Measurements from ENCODE around the gene ZNF23.
A peak's percentile ranks its signal among the peaks of the same experiment; 100 is the strongest.

ZNF23 gene

GRCh38 chr16:71474864-71475263 is 12.8 kb upstream of the ZNF23 start:
- POLR2A ChIA-PET (ENCODE audit: low non-redundant PET): no interaction called here

DNA sequence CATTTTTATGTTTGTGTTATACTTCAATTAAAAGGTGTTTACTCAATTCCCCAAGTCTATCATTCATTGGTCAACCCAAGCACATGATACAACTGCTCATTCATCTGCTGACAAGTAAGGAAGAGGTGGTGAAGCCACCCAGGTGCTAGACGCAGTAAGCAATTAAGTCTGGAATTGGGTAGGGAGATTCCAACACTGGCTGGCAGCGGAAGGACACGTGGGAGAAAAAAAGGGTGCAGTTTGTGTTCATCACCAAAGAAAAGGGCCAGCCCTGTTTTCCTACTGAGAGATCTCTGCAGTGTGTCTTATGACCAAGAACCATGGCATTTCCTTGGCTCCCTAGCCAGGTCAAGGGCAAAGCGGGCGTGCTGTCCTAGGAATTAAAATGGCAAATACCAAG is 11.8 kb upstream of the ZNF23 start:
- POLR2A ChIA-PET (ENCODE audit: low non-redundant PET): no interaction called here
- no peak overlapping the region for H3K27ac ChIP-seq
- peak; percentile 26 for DNase-seq (ENCODE audit: low spot score)
- TF ChIP-seq, protein P1, sequence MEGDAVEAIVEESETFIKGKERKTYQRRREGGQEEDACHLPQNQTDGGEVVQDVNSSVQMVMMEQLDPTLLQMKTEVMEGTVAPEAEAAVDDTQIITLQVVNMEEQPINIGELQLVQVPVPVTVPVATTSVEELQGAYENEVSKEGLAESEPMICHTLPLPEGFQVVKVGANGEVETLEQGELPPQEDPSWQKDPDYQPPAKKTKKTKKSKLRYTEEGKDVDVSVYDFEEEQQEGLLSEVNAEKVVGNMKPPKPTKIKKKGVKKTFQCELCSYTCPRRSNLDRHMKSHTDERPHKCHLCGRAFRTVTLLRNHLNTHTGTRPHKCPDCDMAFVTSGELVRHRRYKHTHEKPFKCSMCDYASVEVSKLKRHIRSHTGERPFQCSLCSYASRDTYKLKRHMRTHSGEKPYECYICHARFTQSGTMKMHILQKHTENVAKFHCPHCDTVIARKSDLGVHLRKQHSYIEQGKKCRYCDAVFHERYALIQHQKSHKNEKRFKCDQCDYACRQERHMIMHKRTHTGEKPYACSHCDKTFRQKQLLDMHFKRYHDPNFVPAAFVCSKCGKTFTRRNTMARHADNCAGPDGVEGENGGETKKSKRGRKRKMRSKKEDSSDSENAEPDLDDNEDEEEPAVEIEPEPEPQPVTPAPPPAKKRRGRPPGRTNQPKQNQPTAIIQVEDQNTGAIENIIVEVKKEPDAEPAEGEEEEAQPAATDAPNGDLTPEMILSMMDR (conservative IDR thresholded peaks at IDR 0.05; ENCODE audit: low read depth): no peak
- CTCF ChIA-PET: interaction anchor here (0.8 kb wide), 1 partner anchor 10 kb away, joined by 3 read pairs; no protein-coding TSS in a partner anchor

More at GRCh38 chr16:71474864-71475263, 12.8 kb upstream of the ZNF23 start:
- DNase-seq (ENCODE audit: low spot score): peak; percentile 87
- CTCF ChIA-PET: interaction anchor here (0.8 kb wide), 1 partner anchor 11 kb away, joined by 3 read pairs; no protein-coding TSS in a partner anchor
- no peak overlapping the region for H3K27ac ChIP-seq
- TF ChIP-seq, protein P1 (conservative IDR thresholded peaks at IDR 0.05; ENCODE audit: low read depth): no peak

DNA sequence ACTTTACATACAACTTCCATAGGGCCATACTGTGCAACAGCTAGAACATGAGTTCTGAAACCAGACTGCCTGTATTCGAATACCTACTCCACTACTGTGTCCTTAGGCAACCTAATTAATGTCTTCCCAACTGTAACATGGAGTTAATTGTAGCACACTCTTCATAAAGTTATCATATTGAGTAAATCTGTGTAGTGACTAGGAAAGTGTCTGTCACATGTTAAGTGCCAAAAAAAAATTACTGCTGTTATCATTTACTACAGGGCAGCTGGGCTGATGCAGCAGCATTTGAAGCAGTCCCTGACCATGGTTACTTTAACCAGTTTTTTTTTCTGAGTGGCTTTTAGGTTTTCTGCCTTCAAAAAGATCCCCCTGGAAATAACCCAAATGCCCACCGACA is 10.9 kb upstream of the ZNF23 start:
- TF ChIP-seq, protein P1 (conservative IDR thresholded peaks at IDR 0.05; ENCODE audit: low read depth): no peak
- CTCF ChIA-PET: no interaction called here
- DNase-seq (ENCODE audit: low spot score): no peak
- POLR2A ChIA-PET (ENCODE audit: low non-redundant PET): no interaction called here
- H3K27ac ChIP-seq: no peak overlapping the region

DNA sequence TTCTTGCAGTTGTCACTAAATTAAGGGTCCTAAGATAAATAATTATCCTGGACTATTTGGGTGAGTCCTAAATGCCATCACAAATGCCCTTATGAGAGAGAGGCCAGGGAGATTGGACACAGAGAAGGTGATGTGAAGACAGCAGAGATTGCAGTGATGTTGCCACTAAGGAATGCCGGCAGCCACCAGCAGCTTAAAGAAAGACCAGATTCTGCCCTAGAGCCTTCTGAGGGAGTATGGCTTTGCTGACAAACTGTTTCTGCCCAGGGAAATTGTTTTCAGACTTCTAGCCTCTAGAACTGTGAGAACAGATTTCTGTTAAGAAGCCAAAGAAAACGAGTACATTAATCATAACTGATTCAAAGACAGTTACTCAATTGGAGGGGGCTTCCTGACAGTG is 10.0 kb upstream of the ZNF23 start:
- H3K27ac ChIP-seq: no peak overlapping the region
- CTCF ChIA-PET: no interaction called here

GRCh38 chr16:71467810-71468209 is 5.8 kb upstream of the ZNF23 start:
- CTCF ChIA-PET: no interaction called here
- peak; percentile 75 for DNase-seq (ENCODE audit: low spot score)
- H3K27ac ChIP-seq: no peak overlapping the region
- POLR2A ChIA-PET (ENCODE audit: low non-redundant PET): no interaction called here
- TF ChIP-seq, protein P1 (conservative IDR thresholded peaks at IDR 0.05; ENCODE audit: low read depth): no peak

More for the DNA sequence above, 10.0 kb upstream of the ZNF23 start:
- POLR2A ChIA-PET (ENCODE audit: low non-redundant PET): no interaction called here
- no peak for DNase-seq (ENCODE audit: low spot score)
- TF ChIP-seq, protein P1 (conservative IDR thresholded peaks at IDR 0.05; ENCODE audit: low read depth): no peak

- CTCF ChIA-PET: interaction anchor here (0.6 to 1.0 kb wide), 2 partner anchors 10 to 77 kb away, joined by 3 read pairs; no protein-coding TSS in a partner anchor
- POLR2A ChIA-PET (ENCODE audit: low non-redundant PET): interaction anchor here (0.7 kb wide), 1 partner anchor 20 kb away, joined by 3 read pairs; no protein-coding TSS in a partner anchor
- no peak for DNase-seq (ENCODE audit: low spot score)
- H3K27ac ChIP-seq: no peak overlapping the region
- TF ChIP-seq, protein P1 (conservative IDR thresholded peaks at IDR 0.05; ENCODE audit: low read depth): no peak
Observed at GRCh38 chr16:71464231-71464630, 2.2 kb upstream of the ZNF23 start.
